ENCODE measurements around the gene ERICH6.
"Not testable (repeated sequence)": the region's sequence is repeated elsewhere in the genome, so short reads cannot be mapped to it uniquely, and the experiment has no call there.

Gene ERICH6

GRCh38 chr3:150681057-150681456, 22.7 kb downstream of the ERICH6 start:
- no peak for DNase-seq

GRCh38 chr3:150680562-150680961, 23.2 kb downstream of the ERICH6 start:
- DNase-seq, result no peak

GRCh38 chr3:150675587-150675986, 28.1 kb downstream of the ERICH6 start:
- DNase-seq, result no peak

- DNase-seq, result no peak
These were observed 29.8 kb downstream of the ERICH6 start for GRCh38 chr3:150673966-150674365.

- no peak for DNase-seq
These were observed 37.6 kb downstream of the ERICH6 start for GRCh38 chr3:150666167-150666566.

- no peak for DNase-seq
These were observed 40.3 kb downstream of the ERICH6 start for GRCh38 chr3:150663461-150663860.

- no peak for DNase-seq
These were observed 41.1 kb downstream of the ERICH6 start for GRCh38 chr3:150662410-150663200.

GRCh38 chr3:150656316-150656715, 47.4 kb downstream of the ERICH6 start:
- no peak for DNase-seq

GRCh38 chr3:150653110-150653561, 50.6 kb downstream of the ERICH6 start:
- DNase-seq, result no peak

- no peak for DNase-seq
These were observed 63.5 kb downstream of the ERICH6 start for GRCh38 chr3:150640256-150640655.

- DNase-seq, result no peak
These were observed 64.5 kb downstream of the ERICH6 start for GRCh38 chr3:150639262-150639661.

GRCh38 chr3:150636258-150636657, 67.5 kb downstream of the ERICH6 start:
- DNase-seq, result no peak

- DNase-seq, result no peak
These were observed 68.2 kb downstream of the ERICH6 start for GRCh38 chr3:150635526-150635925.

- DNase-seq, result no peak
These were observed 68.6 kb downstream of the ERICH6 start for GRCh38 chr3:150635076-150635475.

- DNase-seq, result no peak
These were observed 72.1 kb downstream of the ERICH6 start for GRCh38 chr3:150631515-150632221.

- no peak for DNase-seq
These were observed 76.2 kb downstream of the ERICH6 start for GRCh38 chr3:150627557-150627956.

- no peak for DNase-seq
These were observed 77.4 kb downstream of the ERICH6 start for GRCh38 chr3:150626148-150626930.

- no peak for DNase-seq
These were observed 79.8 kb downstream of the ERICH6 start for GRCh38 chr3:150623945-150624344.

- not testable (repeated sequence) for DNase-seq
These were observed 80.8 kb downstream of the ERICH6 start for GRCh38 chr3:150622955-150623354.

- DNase-seq, result no peak
These were observed 83.6 kb downstream of the ERICH6 start for GRCh38 chr3:150620002-150620689.

GRCh38 chr3:150613709-150614480, 89.8 kb downstream of the ERICH6 start:
- DNase-seq, result no peak

GRCh38 chr3:150613034-150613433, 90.7 kb downstream of the ERICH6 start:
- DNase-seq, result no peak
